ENCODE results near the gene TNIK. TPM values are rescaled to one million over a fixed set of nuclear protein-coding genes. Genes with fewer than 3 reads are reported as not detected.

The TNIK gene
- total and polyA plus RNA-seq, 2 of the 4 experiments (the other 2 are of a cell fraction) = 3.4 to 6.3 TPM

GRCh38 chr3:171326717-171327440, 133.3 kb downstream of the TNIK start:
- Histone ChIP-seq H3K9me1 (ENCODE audit: insufficient read depth, low read length) (no peaks in the 10 kb centered on the region), H3K4me2 (ENCODE audit: low read depth, low read length) (no peak overlapping the region), H3K36me3 (ENCODE audit: control insufficient read depth, insufficient read depth, low read length) (no peaks in the 10 kb centered on the region), H3K4me1 (ENCODE audit: control insufficient read depth, insufficient read depth, low read length) (no peaks in the 10 kb centered on the region), H3K4me3 (ENCODE audit: insufficient read depth, low read depth, low read length) (no peak overlapping the region), H3K14ac (replicated peaks; ENCODE audit: low read depth, low read length) (no peak overlapping the region), H3K79me1 (ENCODE audit: low read depth in 1 of 2, low read length in 2 of 2) (no peaks in the 10 kb centered on the region), H2BK120ac (ENCODE audit: low read depth, low read length) (no peak overlapping the region), H4K20me1 (ENCODE audit: insufficient read depth, low read length) (no peaks in the 10 kb centered on the region; the same call in 1 of the 2 replicates), H3K9me3 (ENCODE audit: control insufficient read depth, insufficient read depth, low read length) (no peaks in the 10 kb centered on the region), H4K91ac (ENCODE audit: insufficient read depth, low read depth, low read length) (no peak overlapping the region), H3K4ac (ENCODE audit: low read depth, low read length) (no peak overlapping the region), H3K27ac (ENCODE audit: insufficient read depth, low read length) (no peak overlapping the region), H3K27me3 (ENCODE audit: control insufficient read depth, insufficient read depth, low read length) (peaks cover 2% of the 10 kb centered on the region; the same call in 1 of the 2 replicates), H3K18ac (ENCODE audit: low read depth, low read length) (no peak overlapping the region), H4K5ac (ENCODE audit: low read depth, low read length) (no peak overlapping the region), H2AFZ (replicated peaks; ENCODE audit: low read length, poor library complexity) (no peak overlapping the region), H3K56ac (ENCODE audit: extremely low read depth, insufficient read depth, low read length) (no peak overlapping the region), H2BK15ac (ENCODE audit: low read depth, low read length) (no peak overlapping the region), H2BK5ac (ENCODE audit: low read depth, low read length, poor library complexity, severe bottlenecking) (no peak overlapping the region), H2BK20ac (ENCODE audit: low read depth, low read length) (no peak overlapping the region), H4K8ac (ENCODE audit: low read depth in 2 of 2, low read length in 2 of 2) (no peak overlapping the region), H3K9ac (ENCODE audit: low read depth, low read length) (no peak overlapping the region), H2AK9ac (replicated peaks; ENCODE audit: low read depth, low read length, poor library complexity) (no peak overlapping the region), H3K23ac (ENCODE audit: low read depth, low read length) (no peak overlapping the region), H2AK5ac (ENCODE audit: low read depth, low read length) (no peak overlapping the region)
- WGBS, 2 experiments (ENCODE audit: extremely low coverage in 2 of 2, insufficient read length in 1 of 2) = no CpG with 5 or more reads among the region's 1 CpG
- intact Hi-C loops (cut with micrococcal nuclease) (no loop called here), in situ Hi-C loops (cut with MboI; ENCODE audit: low sequenced_read_pairs) (no loop called here), dilution Hi-C loops (cut with HindIII; ENCODE audit: low sequenced_read_pairs, unreplicated experiment) (no loop called here)
- no peak for DNase-seq
- BruUV-seq (replicated peaks) = no TSS peak
- POLR2A ChIA-PET (ENCODE audit: unreplicated experiment) = no interaction called here
- TF ChIP-seq CTCF (conservative IDR thresholded peaks at IDR 0.05; ENCODE audit: low read depth, low read length) = no peak
- no peak for TF ChIP-seq POLR2A (IDR thresholded peaks at IDR 0.05; ENCODE audit: low read depth, low read length)
- TF ChIP-seq MAFK (IDR thresholded peaks at IDR 0.05; ENCODE audit: low read depth, low read length) = no peak
- no peak for TF ChIP-seq SMC3 (IDR thresholded peaks at IDR 0.05; ENCODE audit: low read depth, low read length)
- no peak for TF ChIP-seq USF2 (IDR thresholded peaks at IDR 0.05; ENCODE audit: low read depth, low read length)
- no peak for TF ChIP-seq CEBPB (IDR thresholded peaks at IDR 0.05; ENCODE audit: low read depth, low read length)
- no peak for TF ChIP-seq FOS (IDR thresholded peaks at IDR 0.05; ENCODE audit: low read depth, low read length)
- TF ChIP-seq RCOR1 (IDR thresholded peaks at IDR 0.05; ENCODE audit: insufficient replicate concordance, low read length) = no peak
- no peak for TF ChIP-seq CHD1 (IDR thresholded peaks at IDR 0.05; ENCODE audit: low read depth, low read length)
- no peak for TF ChIP-seq MXI1 (IDR thresholded peaks at IDR 0.05; ENCODE audit: borderline replicate concordance, low read depth, low read length)
- TF ChIP-seq NFE2L2 (IDR thresholded peaks at IDR 0.05; ENCODE audit: low read depth, low read length) = no peak
- no peak for TF ChIP-seq MAZ (IDR thresholded peaks at IDR 0.05; ENCODE audit: borderline replicate concordance, low read depth, low read length)
- ATAC-seq (ENCODE audit: low read depth) = no peak
- CTCF ChIA-PET = no interaction called here

Measured in IMR-90 (cell line).